ENCODE results near the gene GLUD1.
"Not testable (repeated sequence)": the region's sequence is repeated elsewhere in the genome, so short reads cannot be mapped to it uniquely, and the experiment has no call there.

The GLUD1 gene

GRCh38 chr10:87094373-87095235, at the start of gene GLUD1, which contains the start of gene SHLD2:
Gene GLUD1 (minus strand): TSS chr10:87094843. CDS start chr10:87094769, 74 bp downstream.
Gene SHLD2 (plus strand): TSS chr10:87095206. CDS start chr10:87151355, 56,149 bp downstream.
- DNase-seq, result peak; percentile 77

- DNase-seq, result not testable (repeated sequence)
Measured at GRCh38 chr10:87143109-87143418, 48.4 kb upstream of the GLUD1 start.

GRCh38 chr10:87142230-87143108, 47.8 kb upstream of the GLUD1 start:
- DNase-seq, result not testable (repeated sequence)

- DNase-seq, result not testable (repeated sequence)
Measured at GRCh38 chr10:87137478-87137877, 42.8 kb upstream of the GLUD1 start.

GRCh38 chr10:87134440-87134839, 39.8 kb upstream of the GLUD1 start:
- not testable (repeated sequence) for DNase-seq

GRCh38 chr10:87133936-87134335, 39.3 kb upstream of the GLUD1 start:
- not testable (repeated sequence) for DNase-seq

- not testable (repeated sequence) for DNase-seq
Measured at GRCh38 chr10:87132176-87132575, 37.5 kb upstream of the GLUD1 start.

GRCh38 chr10:87127607-87128156, 33.0 kb upstream of the GLUD1 start:
- not testable (repeated sequence) for DNase-seq

GRCh38 chr10:87127048-87127447, 32.4 kb upstream of the GLUD1 start:
- not testable (repeated sequence) for DNase-seq

GRCh38 chr10:87123351-87123750, 28.7 kb upstream of the GLUD1 start:
- not testable (repeated sequence) for DNase-seq

- DNase-seq, result not testable (repeated sequence)
Measured at GRCh38 chr10:87119029-87119428, 24.4 kb upstream of the GLUD1 start.

GRCh38 chr10:87118122-87118521, 23.5 kb upstream of the GLUD1 start:
- not testable (repeated sequence) for DNase-seq

- no peak for DNase-seq
Measured at GRCh38 chr10:87105446-87106124, 10.9 kb upstream of the GLUD1 start.

GRCh38 chr10:87104727-87105126, 10.1 kb upstream of the GLUD1 start:
- DNase-seq, result not testable (repeated sequence)

- no peak for DNase-seq
Measured at GRCh38 chr10:87101996-87102395, 7.4 kb upstream of the GLUD1 start.

- peak; percentile 49 for DNase-seq
Measured at GRCh38 chr10:87095236-87095945, 748 bp upstream of the GLUD1 start.

- DNase-seq, result no peak
Measured at GRCh38 chr10:87093632-87094372, 841 bp downstream of the GLUD1 start.

GRCh38 chr10:87092861-87093631, 1.6 kb downstream of the GLUD1 start:
- DNase-seq, result no peak

GRCh38 chr10:87092376-87092860, 2.2 kb downstream of the GLUD1 start:
- DNase-seq, result no peak

GRCh38 chr10:87090779-87091178, 3.9 kb downstream of the GLUD1 start:
- no peak for DNase-seq

Measured in NCI-H1694 treated with DMSO at 0.1 percent for 48 hours (cell line).